HG02852 (cell line): ENCODE data around the gene FGF4.

Experiments
- ATAC-seq: cut with Tn5 transposase; IDR thresholded peaks from one replicate; pipeline ENCODE4 v1.9.1; 2021; ENCODE audit warnings: mild to moderate bottlenecking, moderate library complexity; ENCODE audit not compliant: unreplicated experiment

FGF4 gene

GRCh38 chr11:69775163-69775755 is at the start of gene FGF4:
FGF4 (minus strand) TSS chr11:69775341; CDS start chr11:69775084, 257 bp downstream.
- ATAC-seq, result no peak

DNA sequence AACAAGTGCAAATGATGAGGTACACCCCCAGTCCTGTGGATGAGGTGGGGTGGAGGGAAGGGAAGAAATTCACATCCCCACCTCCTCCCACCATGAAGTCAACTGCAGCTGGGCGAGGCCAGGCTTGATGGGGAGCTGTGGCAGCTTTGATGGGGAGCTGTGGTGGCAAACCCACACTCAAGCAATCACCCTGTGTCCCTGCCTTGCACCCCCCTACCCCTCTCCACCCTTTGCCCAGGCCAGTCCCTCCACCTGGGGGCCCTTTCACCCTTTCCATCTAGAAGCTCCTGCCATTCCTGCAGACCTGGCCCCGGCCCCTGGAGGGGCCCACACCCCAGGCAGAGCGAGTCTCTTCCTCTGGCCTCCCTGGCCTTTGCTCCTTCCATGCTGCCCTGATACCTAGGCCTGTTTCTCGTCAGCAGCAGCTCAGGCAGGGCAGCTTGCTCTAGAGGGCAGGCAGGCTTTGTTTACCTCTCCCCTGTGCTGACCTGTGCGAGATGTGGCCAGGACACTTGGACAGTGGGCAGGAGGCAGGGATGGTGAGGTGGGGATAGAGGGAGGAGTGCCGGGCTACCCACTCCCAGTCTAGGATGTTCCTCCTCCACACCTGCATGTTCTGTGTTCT is 48.6 kb upstream of the FGF4 start:
- ATAC-seq, result no peak

DNA sequence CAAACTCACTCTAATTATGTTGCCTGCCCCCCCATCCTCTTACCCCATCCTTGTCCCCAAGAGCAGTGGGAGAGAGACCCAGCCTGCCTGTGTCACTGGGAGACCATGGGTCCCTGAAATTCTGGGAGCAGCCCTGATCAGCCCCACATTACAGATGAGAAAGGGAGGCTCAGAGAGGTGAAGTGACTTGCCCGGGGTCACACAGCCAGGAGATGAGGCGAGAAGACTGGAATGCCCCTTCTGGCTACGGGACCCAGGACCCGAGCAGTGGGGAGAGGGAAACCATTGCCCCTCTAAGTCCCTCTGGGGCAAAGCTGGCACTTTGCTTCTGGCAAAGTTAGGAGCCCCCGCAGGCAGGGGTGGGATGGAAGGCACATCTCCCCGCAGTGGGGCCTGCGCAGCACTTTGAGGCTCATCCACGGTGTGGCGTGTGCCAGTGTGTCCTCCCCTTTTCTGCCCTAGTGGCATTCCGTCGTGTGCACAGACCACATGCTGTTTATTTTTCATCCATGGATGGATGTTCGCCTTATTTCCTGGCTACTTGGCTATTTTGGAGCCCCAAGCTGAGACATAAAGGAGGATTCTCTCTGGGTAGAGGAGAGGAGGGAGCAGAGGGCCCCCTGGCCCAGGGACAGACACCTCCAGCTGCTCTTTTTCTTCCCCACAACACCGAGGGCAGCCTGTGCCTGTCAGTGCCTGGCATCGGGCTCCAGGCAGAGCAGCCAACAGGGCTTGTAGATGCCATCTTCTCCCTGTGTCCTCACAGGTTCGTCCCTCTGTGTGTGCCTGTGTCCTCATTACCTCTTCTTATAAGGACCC is 47.7 kb upstream of the FGF4 start:
- no peak for ATAC-seq

DNA sequence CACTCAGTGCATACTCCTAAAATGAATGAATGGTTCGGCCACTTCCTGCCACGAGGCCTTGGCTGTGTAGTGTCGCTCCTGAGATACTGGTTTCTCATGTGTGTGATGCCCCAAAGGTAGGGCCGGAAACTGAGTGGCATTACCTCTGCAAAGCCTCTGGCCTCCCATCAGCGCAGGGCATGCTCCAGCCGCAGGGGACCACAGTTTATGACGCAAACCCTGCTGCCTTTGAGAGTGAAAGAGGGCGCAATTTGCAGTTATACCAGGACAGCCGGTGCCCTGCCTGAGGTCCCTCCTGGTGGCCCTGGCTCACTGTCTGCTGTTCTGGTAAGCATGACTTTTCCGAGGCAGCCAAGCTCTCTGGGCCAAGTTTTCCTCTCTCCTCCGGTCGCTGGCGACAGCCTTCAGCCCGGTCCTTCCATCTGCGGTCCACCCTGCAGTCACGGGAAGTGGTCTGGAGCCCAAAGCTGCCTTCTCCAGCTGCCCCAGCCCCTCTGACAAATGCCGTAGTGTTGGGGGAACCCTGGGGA is 46.4 kb upstream of the FGF4 start:
- no peak for ATAC-seq

DNA sequence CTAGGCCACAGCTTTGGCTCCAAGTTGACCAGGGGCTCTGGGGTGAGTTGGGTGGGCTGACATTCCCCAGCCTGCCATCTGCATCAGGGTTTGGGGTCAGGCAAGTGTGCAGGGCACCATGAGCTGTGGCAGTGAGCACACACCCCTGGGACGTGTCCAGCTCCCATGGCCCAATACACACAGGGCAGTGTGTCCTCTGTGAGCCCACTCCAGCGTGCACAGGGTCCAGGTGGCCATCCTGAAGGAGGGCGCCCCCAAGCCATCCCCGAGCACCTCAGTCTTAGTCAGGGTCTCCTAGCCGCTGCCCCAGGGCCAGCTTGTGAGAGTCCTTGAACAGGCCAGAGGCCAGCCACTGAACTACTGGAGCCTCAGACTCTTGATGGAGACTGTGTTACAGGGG is 45.3 kb upstream of the FGF4 start:
- ATAC-seq, result no peak

- no peak for ATAC-seq
Observed at GRCh38 chr11:69819541-69820070, 44.5 kb upstream of the FGF4 start.

- no peak for ATAC-seq
Observed at GRCh38 chr11:69818603-69819441, 43.7 kb upstream of the FGF4 start, which contains the start of gene FGF3. FGF3 (minus strand) TSS chr11:69819416; CDS start chr11:69818933, 483 bp downstream.

DNA sequence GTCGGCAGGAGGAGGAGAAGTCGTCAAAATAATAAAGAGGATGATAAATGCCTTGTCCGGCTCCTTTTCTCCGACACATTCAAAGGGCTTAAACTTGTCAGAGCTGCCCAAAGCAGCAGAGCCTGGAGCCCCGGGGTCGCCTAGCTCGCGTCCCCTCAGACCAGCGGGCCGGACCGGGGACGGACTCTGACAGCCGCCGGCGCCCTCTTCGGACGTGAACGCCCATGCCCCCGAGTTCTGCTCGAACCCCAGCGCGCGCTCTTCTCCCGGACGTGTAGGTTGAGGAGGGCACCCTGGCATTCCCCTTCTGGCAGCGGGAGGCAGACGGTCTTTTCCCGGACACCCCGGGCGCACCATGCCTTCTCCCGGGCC is 43.1 kb upstream of the FGF4 start:
- no peak for ATAC-seq

DNA sequence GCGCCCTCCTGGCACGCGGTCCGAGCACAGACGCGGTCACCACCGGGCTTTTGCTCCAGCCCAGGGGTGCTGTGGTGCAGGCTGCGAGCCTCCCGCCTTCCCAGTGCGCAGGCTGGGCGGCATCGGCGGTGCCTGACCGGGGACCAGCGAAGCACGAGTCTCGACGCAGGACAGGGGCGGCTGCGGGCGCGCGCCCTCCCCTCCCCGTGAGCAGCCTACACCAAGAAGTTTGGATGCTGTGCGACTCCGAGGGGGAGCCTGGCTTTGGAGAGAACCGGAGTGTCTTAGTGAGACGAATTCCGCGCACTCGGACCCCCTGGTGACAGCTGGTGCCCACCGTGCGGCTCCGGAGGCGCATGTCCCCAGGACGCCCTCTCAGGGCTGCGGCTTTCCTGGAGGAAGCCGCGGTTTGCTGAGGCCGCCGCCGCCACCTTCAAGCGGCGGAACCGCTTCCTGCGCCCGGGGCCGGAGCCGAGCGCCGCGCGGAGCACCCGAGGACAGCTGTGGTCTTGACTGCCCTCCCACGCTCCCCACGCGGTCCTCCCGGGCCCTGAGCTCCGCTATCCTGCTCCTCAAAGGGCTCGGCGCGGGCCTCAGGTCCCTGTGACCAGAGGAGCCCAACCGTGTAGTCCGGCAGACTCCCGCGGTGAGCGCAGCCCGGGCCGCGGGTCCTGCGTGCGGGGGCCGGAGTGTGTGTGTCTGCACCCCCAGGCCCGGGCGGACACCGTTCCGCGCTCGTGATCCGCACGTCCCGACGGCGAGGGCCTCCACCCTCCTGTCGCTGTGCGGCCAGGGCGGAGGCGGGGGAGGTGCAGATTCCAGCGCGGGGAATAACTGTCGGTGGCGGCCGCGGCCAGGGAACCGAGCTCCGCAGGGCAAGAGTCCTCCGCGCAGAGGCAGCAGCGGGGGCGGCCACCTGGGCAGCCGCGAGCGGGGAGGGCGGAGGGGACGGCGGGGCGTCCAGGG is 42.4 kb upstream of the FGF4 start:
- ATAC-seq, result no peak

GRCh38 chr11:69816671-69817070 is 41.5 kb upstream of the FGF4 start:
- ATAC-seq, result no peak

DNA sequence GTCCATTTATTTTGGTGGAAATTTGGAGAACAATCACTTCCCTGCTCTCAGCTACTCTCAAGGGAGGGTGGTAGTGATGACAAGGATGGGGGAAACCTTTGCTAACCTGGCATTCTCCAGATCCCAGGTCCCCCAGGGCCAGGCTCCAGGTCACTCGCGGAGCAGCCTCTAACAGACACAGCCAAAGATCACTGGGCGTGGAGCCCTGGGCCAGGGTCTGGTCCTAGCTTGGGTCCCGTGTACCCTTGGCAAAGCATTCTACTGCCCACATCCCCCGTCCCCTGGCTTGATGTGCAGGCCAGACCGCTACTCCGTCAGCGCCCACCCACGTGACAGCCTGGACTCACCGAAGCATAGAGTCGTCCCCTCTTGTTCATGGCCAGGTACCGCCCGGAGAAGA is 40.8 kb upstream of the FGF4 start:
- no peak for ATAC-seq

- ATAC-seq, result no peak
Observed at GRCh38 chr11:69814902-69815301, 39.8 kb upstream of the FGF4 start.

DNA sequence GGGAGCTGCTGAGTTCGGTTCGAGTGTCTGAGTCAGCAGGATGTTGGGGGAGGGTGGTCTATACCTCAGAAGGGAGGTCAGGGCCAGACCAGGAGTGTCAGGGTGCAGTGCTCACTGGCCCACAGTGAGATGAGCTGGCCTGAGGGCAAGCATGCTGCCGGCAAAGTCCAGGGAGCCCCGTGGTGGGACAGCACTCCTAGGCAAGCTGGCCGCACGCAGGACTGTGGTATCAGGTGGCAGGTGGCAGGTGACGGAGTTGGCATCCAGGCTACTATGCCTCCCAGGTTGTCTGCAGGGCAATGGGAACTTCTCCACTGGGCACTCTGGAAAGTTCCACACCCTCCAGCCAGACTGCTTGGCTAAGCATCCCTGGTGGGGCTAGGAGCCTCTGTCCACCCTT is 39.3 kb upstream of the FGF4 start:
- no peak for ATAC-seq

GRCh38 chr11:69813839-69814238 is 38.7 kb upstream of the FGF4 start:
- no peak for ATAC-seq

GRCh38 chr11:69812946-69813345 is 37.8 kb upstream of the FGF4 start:
- no peak for ATAC-seq

DNA sequence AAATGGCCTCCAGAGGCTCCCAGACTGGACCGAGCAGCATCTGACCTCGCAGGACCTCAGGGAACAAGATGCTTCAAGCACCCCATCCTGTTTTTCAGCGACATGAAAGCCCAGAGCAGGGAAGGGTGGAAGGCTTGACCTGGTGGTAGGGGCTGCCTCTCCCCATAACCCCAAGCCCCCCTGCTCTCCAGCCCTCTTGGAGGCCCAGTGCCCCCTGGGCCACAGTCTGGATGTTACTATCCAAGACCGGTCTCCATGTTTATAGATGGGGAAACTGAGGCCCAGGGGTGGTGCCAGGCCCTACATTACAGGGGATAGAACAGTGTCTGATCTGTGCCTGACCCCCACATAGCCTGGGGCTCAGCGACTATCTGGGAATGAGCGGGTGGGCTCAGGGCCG is 37.1 kb upstream of the FGF4 start:
- no peak for ATAC-seq

GRCh38 chr11:69811431-69811830 is 36.3 kb upstream of the FGF4 start:
- ATAC-seq, result no peak

- no peak for ATAC-seq
Observed at GRCh38 chr11:69810289-69811118, 35.4 kb upstream of the FGF4 start.

DNA sequence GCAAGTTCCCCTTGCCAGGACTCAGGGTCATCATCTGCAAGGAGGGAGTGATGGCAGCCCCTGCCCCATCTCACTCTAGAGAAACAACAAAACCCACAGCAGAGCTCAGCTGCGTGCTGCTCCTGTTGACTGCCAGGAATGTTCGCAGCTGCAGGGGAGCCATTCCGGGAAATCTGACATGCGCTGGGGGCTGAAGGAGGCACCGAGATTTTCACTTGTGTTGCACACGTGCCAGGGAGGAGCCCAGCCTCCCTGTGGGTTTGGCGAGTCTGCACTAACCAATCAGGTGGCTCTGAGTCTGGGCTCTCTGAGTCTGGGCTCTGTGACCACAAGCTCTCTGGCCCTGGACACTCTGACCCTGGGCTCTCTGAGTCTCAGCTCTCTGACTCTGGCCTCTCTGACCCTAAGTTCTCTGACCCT is 33.5 kb upstream of the FGF4 start:
- no peak for ATAC-seq
